Loucy (cell line): ENCODE results near the gene SUDS3.

ENCODE experiments used
- CTCF ChIP-seq: fragments of 200-600 bp; sonication (generic); conservative IDR thresholded peaks from 2 replicates; pipeline ENCODE4 v1.5.1; 2014; ENCODE audit warnings: mild to moderate bottlenecking, antibody characterized with exemption, low read length
- EZH2phosphoT487 ChIP-seq: fragments of 200-600 bp; IDR thresholded peaks from 2 replicates; pipeline ENCODE4 v1.6.1; 2018; ENCODE audit warnings: antibody characterized with exemption, mild to moderate bottlenecking, moderate library complexity, borderline replicate concordance

GRCh38 chr12:118402251-118402650 lies 25.9 kb downstream of the SUDS3 start:
- TF ChIP-seq CTCF (no peak), EZH2phosphoT487 (no peak)
